22Rv1 (cell line): ENCODE measurements around the gene C5.

Experiments
- ZFX ChIP-seq: fragments of 450-650 bp; IDR thresholded peaks from 2 replicates; pipeline ENCODE4 v1.6.1; 2017; ENCODE audit warnings: antibody characterized with exemption, borderline replicate concordance
- TF ChIP-seq, protein P1 (sequence below): fragments of 450-650 bp; IDR thresholded peaks from 2 replicates; pipeline ENCODE4 v1.5.1; 2017; ENCODE audit warnings: mild to moderate bottlenecking

GRCh38 chr9:120944434-120944843, 105.6 kb downstream of the C5 start:
- TF ChIP-seq, protein P1, sequence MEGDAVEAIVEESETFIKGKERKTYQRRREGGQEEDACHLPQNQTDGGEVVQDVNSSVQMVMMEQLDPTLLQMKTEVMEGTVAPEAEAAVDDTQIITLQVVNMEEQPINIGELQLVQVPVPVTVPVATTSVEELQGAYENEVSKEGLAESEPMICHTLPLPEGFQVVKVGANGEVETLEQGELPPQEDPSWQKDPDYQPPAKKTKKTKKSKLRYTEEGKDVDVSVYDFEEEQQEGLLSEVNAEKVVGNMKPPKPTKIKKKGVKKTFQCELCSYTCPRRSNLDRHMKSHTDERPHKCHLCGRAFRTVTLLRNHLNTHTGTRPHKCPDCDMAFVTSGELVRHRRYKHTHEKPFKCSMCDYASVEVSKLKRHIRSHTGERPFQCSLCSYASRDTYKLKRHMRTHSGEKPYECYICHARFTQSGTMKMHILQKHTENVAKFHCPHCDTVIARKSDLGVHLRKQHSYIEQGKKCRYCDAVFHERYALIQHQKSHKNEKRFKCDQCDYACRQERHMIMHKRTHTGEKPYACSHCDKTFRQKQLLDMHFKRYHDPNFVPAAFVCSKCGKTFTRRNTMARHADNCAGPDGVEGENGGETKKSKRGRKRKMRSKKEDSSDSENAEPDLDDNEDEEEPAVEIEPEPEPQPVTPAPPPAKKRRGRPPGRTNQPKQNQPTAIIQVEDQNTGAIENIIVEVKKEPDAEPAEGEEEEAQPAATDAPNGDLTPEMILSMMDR = no peak
- no peak for TF ChIP-seq ZFX
